ENCODE data around the gene HSD3B2.

DNA sequence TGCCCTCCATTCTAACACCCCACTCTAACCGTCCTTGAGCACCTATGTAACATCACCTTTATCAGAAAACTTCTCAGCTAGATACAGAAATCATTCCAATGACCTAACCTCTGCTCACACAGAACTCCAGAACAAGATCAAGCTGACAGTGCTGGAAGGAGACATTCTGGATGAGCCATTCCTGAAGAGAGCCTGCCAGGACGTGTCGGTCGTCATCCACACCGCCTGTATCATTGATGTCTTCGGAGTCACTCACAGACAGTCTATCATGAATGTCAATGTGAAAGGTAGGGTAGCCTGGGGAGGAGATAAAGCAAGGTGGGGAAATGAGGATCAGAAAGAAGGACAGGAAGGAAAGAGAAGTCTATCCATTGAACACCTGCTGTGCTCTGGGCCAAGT, 27.8 kb downstream of the HSD3B2 start:
- TF ChIP-seq, protein P1, sequence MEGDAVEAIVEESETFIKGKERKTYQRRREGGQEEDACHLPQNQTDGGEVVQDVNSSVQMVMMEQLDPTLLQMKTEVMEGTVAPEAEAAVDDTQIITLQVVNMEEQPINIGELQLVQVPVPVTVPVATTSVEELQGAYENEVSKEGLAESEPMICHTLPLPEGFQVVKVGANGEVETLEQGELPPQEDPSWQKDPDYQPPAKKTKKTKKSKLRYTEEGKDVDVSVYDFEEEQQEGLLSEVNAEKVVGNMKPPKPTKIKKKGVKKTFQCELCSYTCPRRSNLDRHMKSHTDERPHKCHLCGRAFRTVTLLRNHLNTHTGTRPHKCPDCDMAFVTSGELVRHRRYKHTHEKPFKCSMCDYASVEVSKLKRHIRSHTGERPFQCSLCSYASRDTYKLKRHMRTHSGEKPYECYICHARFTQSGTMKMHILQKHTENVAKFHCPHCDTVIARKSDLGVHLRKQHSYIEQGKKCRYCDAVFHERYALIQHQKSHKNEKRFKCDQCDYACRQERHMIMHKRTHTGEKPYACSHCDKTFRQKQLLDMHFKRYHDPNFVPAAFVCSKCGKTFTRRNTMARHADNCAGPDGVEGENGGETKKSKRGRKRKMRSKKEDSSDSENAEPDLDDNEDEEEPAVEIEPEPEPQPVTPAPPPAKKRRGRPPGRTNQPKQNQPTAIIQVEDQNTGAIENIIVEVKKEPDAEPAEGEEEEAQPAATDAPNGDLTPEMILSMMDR (IDR thresholded peaks at IDR 0.05), result no peak
- TF ChIP-seq EZH2phosphoT487 (IDR thresholded peaks at IDR 0.05), result no peak
